Peyer's patch (tissue), 4 donors: ENCODE results near the gene ACSM2B. TPM values are rescaled to one million over a fixed set of nuclear protein-coding genes. Genes with fewer than 3 reads are reported as not detected.

Source experiments
- small RNA-seq, 2 donors: library from RNA; depleted of rRNA; stranded (forward); fragments of <200 nt; gene quantifications; one replicate each; pipeline ENCODE3, GENCODE V24; 2016
- total RNA-seq, 4 donors: library from RNA; depleted of rRNA; stranded (reverse); fragments of >200 nt; gene quantifications; one replicate each; pipeline ENCODE4 v1.1.0, GENCODE V29; 2016

The ACSM2B gene
- total RNA-seq, 4 donors from 2014 or later: not detected

Small RNA genes lying within 50 kb of the gene (small RNA-seq; reads per million reads assigned to genes)
- 0 reads per million in 2 donors for gene AC141273.3

Other genes starting within 250 kb of the ACSM2B start
- 10 to 100 TPM in 3 of 4 donors, 1 to 10 TPM in 1; 9.1 to 23.9 (median 12.0) TPM for gene GP2, start 248.9 kb downstream of the ACSM2B start, total RNA-seq
- not detected for gene UMOD, start 223.7 kb downstream of the ACSM2B start, total RNA-seq
- gene PDILT, start 171.6 kb downstream of the ACSM2B start, total RNA-seq: not detected
- gene ACSM5, start 166.8 kb downstream of the ACSM2B start, total RNA-seq: 1 to 10 TPM in 2 of 4 donors, under 1 TPM in 2; 0.67 to 5.0 (median 2.0) TPM
- not detected for gene ACSM2A, start 124.8 kb downstream of the ACSM2B start, total RNA-seq
- gene ACSM1, start 121.3 kb upstream of the ACSM2B start, total RNA-seq: not detected
- gene THUMPD1, start 165.5 kb upstream of the ACSM2B start, total RNA-seq: 10 to 100 TPM; 23.1 to 68.8 (median 49.1) TPM
- gene ACSM3, start 187.6 kb upstream of the ACSM2B start, total RNA-seq: 10 to 100 TPM in 2 of 4 donors, 1 to 10 TPM in 2; 2.1 to 16.4 (median 11.7) TPM
- gene ERI2, start 230.1 kb upstream of the ACSM2B start, total RNA-seq: 10 to 100 TPM in 3 of 4 donors, 1 to 10 TPM in 1; 9.1 to 28.2 (median 18.4) TPM
- 1 to 10 TPM; 2.3 to 3.6 (median 2.9) TPM for gene REXO5, start 230.2 kb upstream of the ACSM2B start, total RNA-seq